ENCODE data around the gene SCAMP3. TPM values are rescaled to one million over a fixed set of nuclear protein-coding genes. Genes with fewer than 3 reads are reported as not detected.
A peak's percentile ranks its signal among the peaks of the same experiment; 100 is the strongest.
"Not testable (repeated sequence)": the region's sequence is repeated elsewhere in the genome, so short reads cannot be mapped to it uniquely, and the experiment has no call there.

The SCAMP3 gene
- total and polyA plus RNA-seq, 2 donors from 2014 or later = 66.7 to 89.1 TPM

DNA sequence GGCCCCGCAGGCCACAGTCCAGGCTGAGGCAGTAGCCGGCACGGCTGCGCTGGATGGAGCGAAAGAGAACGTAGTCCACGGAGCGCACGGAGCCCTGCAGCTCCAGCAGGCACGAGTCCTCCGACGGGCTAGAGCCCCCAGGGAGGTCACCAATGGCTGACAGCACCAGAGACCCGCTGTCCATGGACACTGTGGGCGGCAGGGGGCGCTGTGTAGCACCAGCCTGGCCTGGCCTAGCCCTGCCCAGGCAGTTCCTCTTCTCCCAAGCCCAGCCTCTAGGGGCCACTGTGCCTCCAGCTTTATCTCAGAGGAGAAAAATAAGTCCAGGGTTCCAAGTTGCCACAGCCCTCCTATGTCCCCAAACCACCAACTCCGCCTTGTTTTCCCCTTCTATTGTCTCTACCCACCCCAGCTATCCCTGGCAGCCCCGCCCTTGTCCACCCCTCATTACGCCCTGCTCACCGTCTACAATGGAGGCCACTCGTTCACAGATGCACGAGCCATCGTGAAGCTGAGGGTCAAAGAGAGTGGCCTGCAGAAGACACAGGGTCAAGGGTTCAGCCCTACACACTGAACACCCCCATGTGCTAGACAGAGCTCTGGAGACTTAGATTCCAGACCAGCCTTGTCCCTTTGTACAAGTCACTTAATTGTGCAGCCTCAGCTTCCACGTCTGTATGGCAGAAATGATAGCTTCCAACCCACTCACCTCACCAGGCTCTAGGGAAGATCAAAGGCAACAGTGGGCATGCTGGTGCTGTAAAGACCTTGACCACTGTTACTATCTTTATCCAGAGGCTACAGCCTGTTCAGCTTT, 11.3 kb downstream of the SCAMP3 start:
- H3K36me3 ChIP-seq (ENCODE audit: control insufficient read depth in 2 of 3, insufficient read depth in 3 of 3, low read length in 3 of 3) = no peaks in the 10 kb centered on the region
- peak overlapping the region in 1 of 3 donors; percentile 31 for H3K4me3 ChIP-seq (ENCODE audit: low read length in 3 of 3)
- peaks cover 0 to 16% (median 8%) of the 10 kb centered on the region in 3 donors for H3K4me1 ChIP-seq (ENCODE audit: control insufficient read depth in 2 of 3, insufficient read depth in 2 of 3, low read depth in 1 of 3, low read length in 3 of 3)
- intact Hi-C loops (cut with DNase I) = no loop called here
- H3K27ac ChIP-seq (ENCODE audit: low read depth in 2 of 2, low read length in 2 of 2) = no peak overlapping the region
- DNase-seq (peak; percentile 96 to 98 (median 96)), FAIRE-seq (no peak)
- H3K9ac ChIP-seq (ENCODE audit: low read length in 3 of 3) = peak overlapping the region in 1 of 3 donors; percentile 16
- peak; percentile 100 for TF ChIP-seq CTCF (IDR thresholded peaks at IDR 0.05; ENCODE audit: borderline replicate concordance, extremely low read depth, insufficient read depth)
- no peaks in the 10 kb centered on the region for H3K9me3 ChIP-seq (ENCODE audit: control insufficient read depth in 2 of 3, insufficient read depth in 1 of 3, low read length in 3 of 3)
- no peaks in the 10 kb centered on the region for H3K27me3 ChIP-seq (ENCODE audit: control insufficient read depth, insufficient read depth, low read length)

- Histone ChIP-seq H3K27me3 (ENCODE audit: control insufficient read depth, insufficient read depth, low read length) (no peaks in the 10 kb centered on the region), H3K4me1 (ENCODE audit: control insufficient read depth in 2 of 3, insufficient read depth in 2 of 3, low read depth in 1 of 3, low read length in 3 of 3) (peaks cover 0 to 15% (median 7%) of the 10 kb centered on the region in 3 donors), H3K9me3 (ENCODE audit: control insufficient read depth in 2 of 3, insufficient read depth in 1 of 3, low read length in 3 of 3) (no peaks in the 10 kb centered on the region), H3K27ac (ENCODE audit: low read depth in 2 of 2, low read length in 2 of 2) (no peak overlapping the region), H3K36me3 (ENCODE audit: control insufficient read depth in 2 of 3, insufficient read depth in 3 of 3, low read length in 3 of 3) (no peaks in the 10 kb centered on the region), H3K9ac (ENCODE audit: low read length in 3 of 3) (no peak overlapping the region), H3K4me3 (ENCODE audit: low read length in 3 of 3) (peak overlapping the region in 1 of 3 donors; percentile 31)
- intact Hi-C loops (cut with DNase I) = no loop called here
- no peak for FAIRE-seq
- TF ChIP-seq CTCF (IDR thresholded peaks at IDR 0.05; ENCODE audit: borderline replicate concordance, extremely low read depth, insufficient read depth) = no peak
- peak in 1 of 5 donors; percentile 84 for DNase-seq
Measured at GRCh38 chr1:155250246-155250632, 11.9 kb downstream of the SCAMP3 start.

DNA sequence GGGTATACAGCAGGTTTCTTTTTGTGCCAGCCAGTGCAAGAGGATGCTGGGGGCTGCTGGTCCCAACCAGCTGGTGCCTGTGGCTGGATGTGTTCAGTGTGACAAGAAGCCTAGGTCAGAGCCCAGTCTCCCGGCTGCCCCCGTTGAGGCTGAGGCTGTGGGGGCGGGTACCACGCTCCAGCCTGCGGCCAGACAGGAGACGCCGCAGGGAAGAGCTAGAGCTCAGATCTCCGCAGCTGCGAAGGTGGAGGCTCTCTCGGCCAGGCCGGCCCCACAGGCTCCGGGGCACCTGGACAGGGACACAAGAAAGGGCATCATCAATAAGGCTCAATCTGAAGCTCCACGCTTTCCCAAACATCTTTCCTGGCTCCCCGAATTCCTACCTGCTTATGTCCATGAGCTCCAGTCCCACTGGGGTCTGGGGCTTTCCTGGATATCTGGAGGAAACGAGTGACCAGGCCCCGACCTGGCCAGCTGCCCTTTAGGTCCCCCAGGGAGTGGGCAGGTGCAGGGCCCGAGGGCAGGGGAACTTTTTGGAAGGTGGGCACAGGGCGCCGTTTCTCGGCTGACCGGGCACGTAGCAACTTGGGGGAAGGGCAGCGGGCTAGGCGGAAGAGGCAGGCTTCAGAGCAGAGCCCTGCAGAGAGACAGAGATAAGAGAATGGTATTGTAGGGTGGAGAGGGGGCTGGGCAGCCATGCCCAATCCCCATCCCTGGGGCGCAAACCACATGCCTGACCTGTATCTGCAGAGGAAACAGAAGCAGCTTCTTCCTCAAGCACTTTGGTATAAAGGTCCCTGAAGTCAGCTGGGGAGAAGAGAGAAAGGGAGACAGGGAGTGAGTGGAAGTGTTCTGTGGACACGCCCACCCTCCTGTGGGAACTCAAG, 14.2 kb downstream of the SCAMP3 start:
- FAIRE-seq (no peak), DNase-seq (peak in 1 of 5 donors; percentile 74)
- Histone ChIP-seq H3K4me3 (ENCODE audit: low read length in 3 of 3) (no peak overlapping the region), H3K4me1 (ENCODE audit: control insufficient read depth in 2 of 3, insufficient read depth in 2 of 3, low read depth in 1 of 3, low read length in 3 of 3) (peaks cover 0 to 12% (median 11%) of the 10 kb centered on the region in 3 donors), H3K9ac (ENCODE audit: low read length in 3 of 3) (no peak overlapping the region), H3K36me3 (ENCODE audit: control insufficient read depth in 2 of 3, insufficient read depth in 3 of 3, low read length in 3 of 3) (no peaks in the 10 kb centered on the region), H3K27me3 (ENCODE audit: control insufficient read depth, insufficient read depth, low read length) (no peaks in the 10 kb centered on the region), H3K27ac (ENCODE audit: low read depth in 2 of 2, low read length in 2 of 2) (no peak overlapping the region), H3K9me3 (ENCODE audit: control insufficient read depth in 2 of 3, insufficient read depth in 1 of 3, low read length in 3 of 3) (no peaks in the 10 kb centered on the region)
- no peak for TF ChIP-seq CTCF (IDR thresholded peaks at IDR 0.05; ENCODE audit: borderline replicate concordance, extremely low read depth, insufficient read depth)
- intact Hi-C loops (cut with DNase I) = no loop called here

DNA sequence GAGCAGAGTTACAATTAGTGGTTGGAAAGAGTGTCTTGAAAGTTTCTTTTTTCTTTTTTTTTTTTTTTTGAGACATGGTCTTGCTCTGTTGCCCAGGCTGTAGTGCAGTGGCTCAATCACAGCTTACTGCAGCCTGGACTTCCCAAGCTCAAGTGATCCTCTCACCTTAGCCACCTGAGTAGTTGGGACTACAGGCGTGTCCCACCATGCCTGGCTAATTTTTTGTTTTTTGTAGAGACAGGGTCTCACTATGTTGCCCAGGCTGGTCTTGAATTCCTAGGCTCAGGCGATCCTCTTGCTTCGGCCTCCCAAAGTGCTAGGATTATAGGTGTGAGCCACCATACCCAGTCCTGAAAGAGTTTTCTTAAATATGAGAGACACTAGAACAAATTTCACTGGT, 15.4 kb downstream of the SCAMP3 start:
- H3K9ac ChIP-seq (ENCODE audit: low read length in 3 of 3); intact Hi-C loops (cut with DNase I); H3K9me3 ChIP-seq (ENCODE audit: control insufficient read depth in 2 of 3, insufficient read depth in 1 of 3, low read length in 3 of 3); H3K27ac ChIP-seq (ENCODE audit: low read depth in 2 of 2, low read length in 2 of 2); FAIRE-seq; DNase-seq; H3K36me3 ChIP-seq (ENCODE audit: control insufficient read depth in 2 of 3, insufficient read depth in 3 of 3, low read length in 3 of 3); H3K27me3 ChIP-seq (ENCODE audit: control insufficient read depth, insufficient read depth, low read length); H3K4me3 ChIP-seq (ENCODE audit: low read length in 3 of 3): not testable (repeated sequence)
- peaks cover 0 to 12% (median 11%) of the 10 kb centered on the region in 3 donors for H3K4me1 ChIP-seq (ENCODE audit: control insufficient read depth in 2 of 3, insufficient read depth in 2 of 3, low read depth in 1 of 3, low read length in 3 of 3)
